GM12878 (cell line): ENCODE data around the gene MCM6. TPM values are rescaled to one million over a fixed set of nuclear protein-coding genes. Genes with fewer than 3 reads are reported as not detected.
A peak's percentile ranks its signal among the peaks of the same experiment; 100 is the strongest.

Source experiments
- ATAC-seq: fragments of 200-7000 bp; cut with Tn5 transposase; 3 replicates; pipeline ENCODE4 v1.9.1; 2020; ENCODE audit warnings: mild to moderate bottlenecking, moderate library complexity
- BruUV-seq: library from RNA; stranded (reverse); fragments of 400-500 nt; replicated peaks from 2 replicates; lab custom pipeline; 2021; lab: Mats Ljungman, UMichigan
- CTCF ChIA-PET: fragments of 300-600 bp; sonication (Branson Sonifier 250); formaldehyde crosslinking; extraction: SDS; loops from one replicate; lab custom pipeline; 2021; ENCODE audit warnings: inconsistent platforms; lab: Yijun Ruan, JAX
- POLR2A ChIA-PET: fragments of 350-600 bp; formaldehyde crosslinking; extraction: SDS; loops from one replicate; lab custom pipeline; 2021; ENCODE audit warnings: inconsistent platforms; lab: Charles Lee
- RAD21 ChIA-PET: fragments of 300-600 bp; sonication (Branson Sonifier 250); formaldehyde crosslinking; loops from one replicate; lab custom pipeline; 2023; ENCODE audit warnings: antibody characterized with exemption; ENCODE audit not compliant: unreplicated experiment; lab: Charles Lee
- SMC1A ChIA-PET: fragments of 300-600 bp; sonication (Branson Sonifier 250); formaldehyde crosslinking; loops from one replicate; lab custom pipeline; 2023; ENCODE audit not compliant: unreplicated experiment, uncharacterized antibody; lab: Charles Lee
- DNase-seq: peaks from one replicate; pipeline ENCODE4 v3.0.0-alpha.2; 2011; ENCODE audit warnings: low read depth, low spot score
- FAIRE-seq: peaks from 3 replicates; lab custom pipeline; 2011; peaks lifted over from hg19 to GRCh38; lab: Jason Lieb, UNC
- H2AFZ ChIP-seq: 2 replicates; pipeline ENCODE4 v1.6.0; 2011; ENCODE audit warnings: low read depth, low read length, control low read depth; ENCODE audit not compliant: control insufficient read depth
- H3K27ac ChIP-seq: 2 replicates; pipeline ENCODE4 v1.5.1; 2011; ENCODE audit warnings: control low read depth; ENCODE audit not compliant: control insufficient read depth, insufficient read depth
- H3K27me3 ChIP-seq, 2 experiments: replicated peaks in 1 of 2; 2 replicates each; pipeline versions ENCODE4 v1.6.0 to v1.6.1; 2011; ENCODE audit warnings: low read length in 1 of 2; ENCODE audit not compliant: control insufficient read depth in 2 of 2, insufficient read depth in 2 of 2
- H3K36me3 ChIP-seq, 2 experiments: 2 replicates each; pipeline ENCODE4 v1.5.1; 2011; ENCODE audit warnings: low read length in 1 of 2; ENCODE audit not compliant: control insufficient read depth in 2 of 2, insufficient read depth in 2 of 2
- H3K4me1 ChIP-seq: 2 replicates; pipeline ENCODE4 v1.6.1; 2011; ENCODE audit warnings: mild to moderate bottlenecking, low read length, moderate library complexity, mixed read lengths; ENCODE audit not compliant: control insufficient read depth, insufficient read depth
- H3K4me2 ChIP-seq: 2 replicates; pipeline ENCODE4 v1.6.0; 2011; ENCODE audit warnings: control low read depth; ENCODE audit not compliant: control insufficient read depth, insufficient read depth
- H3K4me3 ChIP-seq: fragments of 200-600 bp; sonication (generic); 2 replicates; pipeline ENCODE4 v1.5.1; 2016
- H3K79me2 ChIP-seq: 2 replicates; pipeline ENCODE4 v1.6.0; 2011; ENCODE audit warnings: low read length; ENCODE audit not compliant: control insufficient read depth, insufficient read depth
- H3K9ac ChIP-seq: 2 replicates; pipeline ENCODE4 v1.8.0; 2011; ENCODE audit warnings: low read length, control low read depth, mixed read lengths; ENCODE audit not compliant: control insufficient read depth, insufficient read depth
- H3K9me3 ChIP-seq: replicated peaks from 3 replicates; pipeline ENCODE4 v1.5.1; 2011; ENCODE audit warnings: mild to moderate bottlenecking, low read length; ENCODE audit not compliant: control insufficient read depth, insufficient read depth
- H4K20me1 ChIP-seq: 2 replicates; pipeline ENCODE4 v1.6.0; 2011; ENCODE audit not compliant: control insufficient read depth, insufficient read depth
- CTCF ChIP-seq, 3 experiments: IDR thresholded peaks in 2 of 3; conservative IDR thresholded peaks in 1 of 3; 2 replicates each; pipeline ENCODE4 v1.5.1; 2011; ENCODE audit warnings: low read depth in 3 of 3, low read length in 3 of 3, mild to moderate bottlenecking in 3 of 3, control low read depth in 2 of 3, moderate library complexity in 2 of 3, inconsistent platforms in 1 of 3, mixed read lengths in 1 of 3; ENCODE audit not compliant: control insufficient read depth in 2 of 3, insufficient read depth in 1 of 3; ENCODE audit errors: extremely low read depth in 1 of 3
- IRF3 ChIP-seq: fragments of 450-650 bp; IDR thresholded peaks from 2 replicates; pipeline ENCODE4 v1.6.1; 2014; ENCODE audit warnings: mild to moderate bottlenecking
- RAD21 ChIP-seq: IDR thresholded peaks from 2 replicates; pipeline ENCODE4 v1.6.1; 2011; ENCODE audit warnings: mild to moderate bottlenecking, low read depth, low read length, moderate library complexity; ENCODE audit not compliant: insufficient read depth
- SMC3 ChIP-seq: IDR thresholded peaks from 2 replicates; pipeline ENCODE4 v1.6.1; 2011; ENCODE audit warnings: low read length, improper control_type of control experiment, borderline replicate concordance
- WGBS: methylation state at CpG from one replicate; pipeline ENCODE4 v1.1.6; 2016; ENCODE audit warnings: low lambda C conversion rate; ENCODE audit not compliant: insufficient replicate concordance, insufficient coverage; ENCODE audit errors: missing lambda C conversion rate; 5-methylcytosine and 5-hydroxymethylcytosine counted together
- in situ Hi-C: fragments of 300-500 bp; cut with MboI; formaldehyde crosslinking; loops from 9 replicates; pipeline ENCODE4 v1.14.3; 2018; ENCODE audit warnings: mixed read lengths
- intact Hi-C: fragments of 100-400 bp; cut with micrococcal nuclease; formaldehyde crosslinking; loops from one replicate; pipeline ENCODE4 v1.14.2; 2022; ENCODE audit not compliant: unreplicated experiment
- polyA plus RNA-seq, 11 experiments: library from polyadenylated mRNA; depleted of rRNA in 4 of 11; unstranded in 6 of 11; stranded (reverse) in 5 of 11; fragments of >200 nt; fragmentation: Nextera tagmentation in 4 of 11; fragmentation: Illumina TruSeq in 1 of 11; extraction: Ambion mirVana in 4 of 11; extraction: Trizol in 1 of 11; gene quantifications; 1 replicate in 1 of 11; 2 replicates in 10 of 11; pipeline versions ENCODE4 v1.2.1 to v1.2.3, GENCODE V29; 2011 to 2016; ENCODE audit warnings: inconsistent platforms in 2 of 11, missing spikeins in 2 of 11, low read depth in 1 of 11
- total RNA-seq, 4 experiments: library from RNA; depleted of rRNA in 3 of 4; stranded (reverse); fragments of >200 nt in 3 of 4; fragmentation: Illumina TruSeq in 1 of 4; extraction: Trizol in 1 of 4; gene quantifications; 2 replicates each; pipeline versions ENCODE4 v1.2.1 to v1.2.3, GENCODE V29; 2013 to 2021

Gene MCM6
- total and polyA plus RNA-seq, 10 of the 15 experiments (the other 5 are each of a cell fraction or from before 2014, with no cell fraction given), result 37.4 to 118 (median 82.2) TPM

GRCh38 chr2:135916207-135916606, 40.0 kb upstream of the MCM6 start:
- Histone ChIP-seq H3K9ac (no peak overlapping the region), H4K20me1 (no peaks in the 10 kb centered on the region), H3K4me2 (no peak overlapping the region), H3K27me3 (no peaks in the 10 kb centered on the region), H2AFZ (no peak overlapping the region), H3K36me3 (peaks cover 0 to 11% of the 10 kb centered on the region in 2 experiments; a peak in 1 of 4 replicates), H3K27ac (no peak overlapping the region), H3K79me2 (no peaks in the 10 kb centered on the region), H3K4me1 (no peaks in the 10 kb centered on the region), H3K4me3 (no peak overlapping the region), H3K9me3 (no peaks in the 10 kb centered on the region)
- in situ Hi-C loops, result loop anchor here (5.0 to 25.0 kb wide), 3 partner anchors 201 to 1921 kb away; partner anchors contain the start of gene CXCR4
- RAD21 ChIA-PET, result interaction anchor here (1.0 to 7.4 kb wide), 10 partner anchors 13 to 465 kb away, joined by 3 to 254 read pairs (median 4); no protein-coding TSS in a partner anchor
- SMC1A ChIA-PET, result interaction anchor here (0.6 to 7.1 kb wide), 6 partner anchors 12 to 466 kb away, joined by 3 to 348 read pairs (median 4); no protein-coding TSS in a partner anchor
- intact Hi-C loops, result loop anchor here (1.0 to 5.0 kb wide), 6 partner anchors 66 to 468 kb away; no protein-coding TSS in a partner anchor
- ATAC-seq (peak; percentile 82), DNase-seq (no peak), FAIRE-seq (no peak)
- WGBS, result 49% methylated on average over 3 of the region's 3 CpGs
- TF ChIP-seq RAD21 (peak; percentile 68), IRF3 (no peak), SMC3 (peak; percentile 59; the same call in 1 of the 2 replicates), CTCF (IDR thresholded peaks at IDR 0.05 in 2 of 3, conservative IDR thresholded peaks at IDR 0.05 in 1 of 3; ENCODE audit: control insufficient read depth in 2 of 3, extremely low read depth in 1 of 3, insufficient read depth in 1 of 3, low read depth in 3 of 3, low read length in 3 of 3) (peak; percentile 11 to 58 (median 33); a peak in 4 of 6 replicates)
- POLR2A ChIA-PET, result no interaction called here
- CTCF ChIA-PET, result interaction anchor here (1.0 to 7.4 kb wide), 6 partner anchors 8 to 822 kb away, joined by 3 to 378 read pairs (median 4); no protein-coding TSS in a partner anchor
- no TSS peak for BruUV-seq
